Measurements from ENCODE around the gene ZNF33A. TPM values are rescaled to one million over a fixed set of nuclear protein-coding genes. Genes with fewer than 3 reads are reported as not detected.

ZNF33A gene
- total RNA-seq = 15.7 and 21.5 TPM in 2 replicates

GRCh38 chr10:38010119-38010903 is at the start of gene ZNF33A:
Gene ZNF33A (plus strand): TSS chr10:38010675. CDS start chr10:38012342, 1,667 bp downstream.

DNA sequence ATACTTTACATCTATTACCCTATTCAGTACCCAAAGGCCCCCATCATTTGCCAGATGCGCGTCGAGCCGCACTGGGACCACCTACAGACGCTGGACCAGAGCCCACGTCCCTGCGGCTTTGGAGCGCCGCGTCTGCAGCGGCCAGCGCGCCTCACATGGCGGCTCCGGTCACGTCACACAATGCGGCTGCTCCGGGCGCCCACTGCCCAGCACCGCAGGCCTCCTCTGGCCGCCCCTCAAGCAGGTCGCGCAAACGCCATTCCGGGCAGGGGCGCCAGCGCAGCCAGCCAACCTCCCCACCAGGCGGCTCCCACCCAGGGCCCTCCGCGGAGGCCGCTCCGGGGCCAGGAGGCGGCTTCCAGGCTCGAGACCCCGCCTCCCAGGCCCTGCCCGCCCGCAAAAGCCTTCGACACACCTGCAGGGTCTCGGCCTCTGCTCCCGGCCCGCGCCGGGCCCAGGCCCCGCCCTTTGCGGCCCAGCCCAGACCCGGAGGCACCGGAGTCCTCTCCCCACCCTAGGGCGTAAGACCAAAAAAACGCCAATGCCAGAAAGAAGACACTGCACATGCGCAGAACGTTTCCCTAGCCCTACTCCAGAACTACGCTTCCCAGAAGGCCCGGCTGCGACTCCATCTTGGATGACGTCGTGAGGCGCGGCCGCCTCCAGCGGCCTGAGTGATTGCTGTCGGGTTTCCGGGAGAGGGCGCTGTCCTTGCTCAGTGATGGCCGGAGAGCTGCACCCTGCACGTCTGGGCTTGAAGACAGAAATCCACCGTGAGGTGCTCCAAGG is 34.2 kb upstream of the ZNF33A start, which contains the start of gene ZNF25:
Gene ZNF25 (minus strand): TSS at position 557 of the 789 bp plus-strand sequence. CDS start 4,925 bp downstream, outside the sequence.

GRCh38 chr10:38094158-38094926 is 83.9 kb downstream of the ZNF33A start, which contains the start of gene ZNF37A:
Gene ZNF37A (plus strand): TSS chr10:38094337. CDS start chr10:38096618, 2,281 bp downstream.

Other genes with a start within 250 kb of the ZNF33A start
- 5.1 and 7.7 TPM in 2 replicates for gene ZNF248, start 153.1 kb upstream of the ZNF33A start, total RNA-seq
- gene ZNF25, start 34.0 kb upstream of the ZNF33A start, total RNA-seq = 5.1 and 6.4 TPM in 2 replicates
- gene ZNF37A, start 83.7 kb downstream of the ZNF33A start, total RNA-seq = 7.7 and 9.2 TPM in 2 replicates

All from tracheal epithelial cell (primary cell).